ENCODE results near the gene ALDOB. TPM values are rescaled to one million over a fixed set of nuclear protein-coding genes. Genes with fewer than 3 reads are reported as not detected.

The ALDOB gene
- total RNA-seq = 10 to 100 TPM in 1 of 4 donors, 1 to 10 TPM in 3; 1.1 to 43.3 (median 2.0) TPM

- no peaks in the 10 kb centered on the region for H3K9me3 ChIP-seq
- no peaks in the 10 kb centered on the region for H3K36me3 ChIP-seq
- H3K27me3 ChIP-seq = no peaks in the 10 kb centered on the region
- 54% methylated on average over 2 of the region's 2 CpGs for WGBS
- TF ChIP-seq POLR2AphosphoS5 (IDR thresholded peaks at IDR 0.05) (no peak), CTCF (IDR thresholded peaks at IDR 0.05) (no peak), POLR2A (IDR thresholded peaks at IDR 0.05) (no peak), EP300 (IDR thresholded peaks at IDR 0.05) (no peak)
- H3K27ac ChIP-seq = no peak within 1 kb of the TSS
- no peaks in the 10 kb centered on the region for H3K4me1 ChIP-seq
- H3K4me3 ChIP-seq = no peak within 1 kb of the TSS
- no peak for DNase-seq (ENCODE audit: low spot score in 2 of 2)
Observed at GRCh38 chr9:101435601-101436079, at the start of gene ALDOB. Gene ALDOB (minus strand): TSS chr9:101435774. CDS start chr9:101430887, 4,887 bp downstream.

GRCh38 chr9:101484046-101484445, 48.5 kb upstream of the ALDOB start:
- peaks cover 47% of the 10 kb centered on the region for H3K4me1 ChIP-seq
- TF ChIP-seq CTCF (IDR thresholded peaks at IDR 0.05) (no peak), POLR2A (IDR thresholded peaks at IDR 0.05) (no peak), POLR2AphosphoS5 (IDR thresholded peaks at IDR 0.05) (no peak), EP300 (IDR thresholded peaks at IDR 0.05) (no peak)
- no peak for DNase-seq (ENCODE audit: low spot score in 2 of 2)
- WGBS = 56% methylated on average over 1 of the region's 1 CpG
- H3K36me3 ChIP-seq = no peaks in the 10 kb centered on the region
- no peak overlapping the region for H3K27ac ChIP-seq
- no peaks in the 10 kb centered on the region for H3K9me3 ChIP-seq
- peaks cover 10% of the 10 kb centered on the region for H3K27me3 ChIP-seq
- H3K4me3 ChIP-seq = no peak overlapping the region

GRCh38 chr9:101481261-101481660, 45.7 kb upstream of the ALDOB start:
- TF ChIP-seq EP300 (IDR thresholded peaks at IDR 0.05) (no peak), CTCF (IDR thresholded peaks at IDR 0.05) (no peak), POLR2AphosphoS5 (IDR thresholded peaks at IDR 0.05) (no peak), POLR2A (IDR thresholded peaks at IDR 0.05) (no peak)
- 62% methylated on average over 1 of the region's 1 CpG for WGBS
- Histone ChIP-seq H3K9me3 (no peaks in the 10 kb centered on the region), H3K4me1 (peaks cover 62% of the 10 kb centered on the region), H3K27ac (peak overlapping the region; percentile 90), H3K4me3 (no peak overlapping the region), H3K36me3 (peaks cover 6% of the 10 kb centered on the region), H3K27me3 (peaks cover 2% of the 10 kb centered on the region)
- DNase-seq (ENCODE audit: low spot score in 2 of 2) = no peak

GRCh38 chr9:101480386-101480785, 44.8 kb upstream of the ALDOB start:
- Histone ChIP-seq H3K27ac (peak overlapping the region; percentile 90), H3K4me1 (peaks cover 59% of the 10 kb centered on the region), H3K9me3 (no peaks in the 10 kb centered on the region), H3K4me3 (no peak overlapping the region), H3K36me3 (peaks cover 14% of the 10 kb centered on the region), H3K27me3 (no peaks in the 10 kb centered on the region)
- TF ChIP-seq CTCF (IDR thresholded peaks at IDR 0.05) (no peak), POLR2AphosphoS5 (IDR thresholded peaks at IDR 0.05) (no peak), POLR2A (IDR thresholded peaks at IDR 0.05) (no peak), EP300 (IDR thresholded peaks at IDR 0.05) (no peak)
- DNase-seq (ENCODE audit: low spot score in 2 of 2) = no peak

- Histone ChIP-seq H3K36me3 (peaks cover 15% of the 10 kb centered on the region), H3K27me3 (no peaks in the 10 kb centered on the region), H3K4me1 (peaks cover 51% of the 10 kb centered on the region), H3K27ac (peak overlapping the region; percentile 90), H3K9me3 (no peaks in the 10 kb centered on the region), H3K4me3 (no peak overlapping the region)
- TF ChIP-seq EP300 (IDR thresholded peaks at IDR 0.05) (no peak), POLR2A (IDR thresholded peaks at IDR 0.05) (no peak), POLR2AphosphoS5 (IDR thresholded peaks at IDR 0.05) (no peak), CTCF (IDR thresholded peaks at IDR 0.05) (no peak)
- WGBS = 43% methylated on average over 4 of the region's 4 CpGs
- no peak for DNase-seq (ENCODE audit: low spot score in 2 of 2)
Observed at GRCh38 chr9:101479338-101480030, 43.9 kb upstream of the ALDOB start.
